HepG2 (cell line): Measurements from ENCODE around the gene SIGLECL1. TPM values are rescaled to one million over a fixed set of nuclear protein-coding genes. Genes with fewer than 3 reads are reported as not detected.

Source experiments
- ATAC-seq: fragments of 200-7000 bp; cut with Tn5 transposase; 3 replicates; pipeline ENCODE4 v1.9.1; 2020; ENCODE audit warnings: mild to moderate bottlenecking, moderate library complexity
- BruUV-seq: library from RNA; stranded (reverse); fragments of 400-500 nt; replicated peaks from 2 replicates; lab custom pipeline; 2021; lab: Mats Ljungman, UMichigan
- CTCF ChIA-PET: fragments of 300-600 bp; formaldehyde crosslinking; extraction: SDS; loops from one replicate; lab custom pipeline; 2021; ENCODE audit warnings: low total read pairs, inconsistent platforms, low intra/inter-chr PET ratio; lab: Yijun Ruan, JAX
- POLR2A ChIA-PET: fragments of 350-600 bp; sonication (Branson Sonifier 250); formaldehyde crosslinking; loops from one replicate; lab custom pipeline; 2020; ENCODE audit warnings: antibody characterized with exemption, inconsistent platforms; lab: Yijun Ruan, JAX
- DNase-seq: peaks from one replicate; pipeline ENCODE4 v3.0.0-alpha.2; 2015; ENCODE audit warnings: low spot score
- FAIRE-seq: peaks from 3 replicates; lab custom pipeline; 2011; peaks lifted over from hg19 to GRCh38; lab: Jason Lieb, UNC
- H2AFZ ChIP-seq: one replicate; pipeline ENCODE4 v1.6.1; 2011; ENCODE audit warnings: low read length, inconsistent platforms
- H3K27ac ChIP-seq: fragments of 300-600 bp; 3 replicates; pipeline ENCODE4 v1.8.0; 2011; ENCODE audit warnings: mixed run types, mild to moderate bottlenecking, mixed read lengths, low read length, inconsistent platforms; ENCODE audit not compliant: insufficient read depth; ENCODE audit errors: extremely low read length
- H3K27me3 ChIP-seq, 2 experiments: fragments of 200-600 bp in 1 of 2; 2 replicates in 1 of 2; 3 replicates in 1 of 2; pipeline versions ENCODE4 v1.6.0 to v1.8.0; 2011; ENCODE audit warnings: low read length in 2 of 2, mild to moderate bottlenecking in 2 of 2, moderate library complexity in 2 of 2, inconsistent platforms in 1 of 2; ENCODE audit not compliant: insufficient read depth in 2 of 2, control insufficient read depth in 1 of 2
- H3K36me3 ChIP-seq, 2 experiments: fragments of 200-600 bp in 1 of 2; replicated peaks in 1 of 2; 2 replicates in 1 of 2; 3 replicates in 1 of 2; pipeline versions ENCODE4 v1.5.1 to v1.8.0; 2011; ENCODE audit warnings: low read length in 2 of 2, inconsistent platforms in 1 of 2; ENCODE audit not compliant: insufficient read depth in 2 of 2, control insufficient read depth in 1 of 2
- H3K4me1 ChIP-seq: 2 replicates; pipeline ENCODE4 v1.5.1; 2012; ENCODE audit warnings: low read length, inconsistent platforms; ENCODE audit not compliant: insufficient read depth
- H3K4me2 ChIP-seq: 2 replicates; pipeline ENCODE4 v1.6.0; 2011; ENCODE audit warnings: low read depth, low read length, inconsistent platforms
- H3K4me3 ChIP-seq, 3 experiments: fragments of 200-600 bp in 1 of 3; sonication (generic), shearing (Covaris generic) in 1 of 3; replicated peaks in 1 of 3; 2 replicates each; pipeline ENCODE4 v1.5.1; 2011 to 2016; ENCODE audit warnings: low read length in 3 of 3, inconsistent platforms in 2 of 3, low read depth in 2 of 3, mild to moderate bottlenecking in 2 of 3, control low read depth in 1 of 3, mixed read lengths in 1 of 3; ENCODE audit not compliant: insufficient read depth in 1 of 3
- H3K79me2 ChIP-seq: one replicate; pipeline ENCODE4 v1.6.1; 2011; ENCODE audit warnings: low read length, inconsistent platforms; ENCODE audit not compliant: insufficient read depth
- H3K9ac ChIP-seq: 2 replicates; pipeline ENCODE4 v1.6.0; 2011; ENCODE audit warnings: mild to moderate bottlenecking, low read depth, low read length, inconsistent platforms; ENCODE audit not compliant: insufficient read depth
- H3K9me3 ChIP-seq: 2 replicates; pipeline ENCODE4 v1.5.1; 2012; ENCODE audit warnings: mild to moderate bottlenecking, low read length
- H4K20me1 ChIP-seq: 2 replicates; pipeline ENCODE4 v1.6.0; 2011; ENCODE audit warnings: inconsistent platforms, mild to moderate bottlenecking, low read length, moderate library complexity; ENCODE audit not compliant: insufficient read depth
- KDM5B ChIP-seq: sonication (generic); formaldehyde crosslinking; IDR thresholded peaks from 2 replicates; pipeline ENCODE4 v1.4.0; 2020; ENCODE audit warnings: missing genetic modification reagents, mild to moderate bottlenecking, borderline replicate concordance
- NFKBIZ ChIP-seq: IDR thresholded peaks from 2 replicates; pipeline ENCODE4 v1.6.1; 2018; ENCODE audit warnings: missing genetic modification reagents, missing compliant biosample characterization
- ZNF552 ChIP-seq: sonication (generic); formaldehyde crosslinking; IDR thresholded peaks from 2 replicates; pipeline ENCODE4 v1.9.0; 2022; ENCODE audit warnings: missing genetic modification reagents, mild to moderate bottlenecking, borderline replicate concordance
- WGBS: methylation state at CpG from one replicate; pipeline ENCODE4 v1.1.6; 2017; ENCODE audit warnings: low lambda C conversion rate; 5-methylcytosine and 5-hydroxymethylcytosine counted together
- in situ Hi-C: cut with HindIII; loops from 2 replicates; pipeline ENCODE4 v1.10.0; 2017; ENCODE audit warnings: low pct_unique_long_range_greater_than_20kb; ENCODE audit not compliant: extremely low pct_ligation_motif_present
- intact Hi-C: fragments of 100-400 bp; cut with micrococcal nuclease; formaldehyde crosslinking; loops from one replicate; pipeline ENCODE4 v1.10.0; 2022; ENCODE audit not compliant: unreplicated experiment
- polyA plus RNA-seq, 8 experiments: library from polyadenylated mRNA; depleted of rRNA in 3 of 8; stranded (reverse) in 7 of 8; unstranded in 1 of 8; fragments of >200 nt; fragmentation: Illumina TruSeq in 4 of 8; extraction: Trizol in 4 of 8; gene quantifications; 2 replicates each; pipeline versions ENCODE4 v1.2.1 to v1.2.3, GENCODE V29; 2011 to 2016; ENCODE audit warnings: low read depth in 4 of 8, missing spikeins in 1 of 8, mixed read lengths in 1 of 8; ENCODE audit not compliant: insufficient read depth in 1 of 8
- total RNA-seq, 5 experiments: library from RNA; depleted of rRNA; stranded (reverse); fragments of >200 nt; fragmentation: Illumina TruSeq; extraction: Trizol; gene quantifications; 2 replicates each; pipeline ENCODE4 v1.2.3, GENCODE V29; 2016; ENCODE audit warnings: low read depth in 1 of 5
- TF ChIP-seq, protein P1 (sequence below): sonication (generic); formaldehyde crosslinking; IDR thresholded peaks from 2 replicates; pipeline ENCODE4 v1.5.0; 2020; ENCODE audit warnings: mild to moderate bottlenecking, missing genetic modification reagents
- TF ChIP-seq, protein P2 (sequence below): sonication (generic); formaldehyde crosslinking; IDR thresholded peaks from 2 replicates; pipeline ENCODE4 v1.8.1; 2023; ENCODE audit warnings: mild to moderate bottlenecking, missing genetic modification reagents

The SIGLECL1 gene
- total and polyA plus RNA-seq, 2 of the 13 experiments (the other 11 are each of a cell fraction or from before 2014, with no cell fraction given), result not detected

DNA sequence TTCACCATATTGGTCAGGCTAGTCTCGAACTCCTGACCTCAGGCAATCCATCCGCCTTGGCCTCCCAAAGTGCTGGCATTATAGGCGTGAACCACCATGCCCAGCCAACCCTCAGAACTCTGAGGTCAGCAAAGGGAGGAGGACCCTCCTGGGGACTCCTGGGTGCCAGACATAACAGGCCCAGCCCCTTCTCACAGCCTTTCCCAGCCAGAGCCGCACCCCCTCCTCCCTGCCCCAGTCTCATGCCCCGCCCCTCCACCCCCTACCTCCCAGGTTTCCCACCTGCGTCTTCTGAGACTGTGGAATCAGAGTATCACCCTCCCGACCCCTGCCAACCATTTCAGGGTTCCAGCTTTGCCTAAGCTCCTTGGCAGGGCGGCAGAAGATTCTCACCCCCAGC lies 65.8 kb downstream of the SIGLECL1 start:
- Histone ChIP-seq H3K4me3 (no peak overlapping the region), H3K4me2 (no peak overlapping the region), H2AFZ (no peak overlapping the region), H3K9ac (no peak overlapping the region), H3K36me3 (no peaks in the 10 kb centered on the region), H3K4me1 (peaks cover 18% of the 10 kb centered on the region), H3K27ac (no peak overlapping the region), H3K79me2 (no peaks in the 10 kb centered on the region), H4K20me1 (no peaks in the 10 kb centered on the region), H3K27me3 (peaks cover 0 to 12% of the 10 kb centered on the region in 2 experiments; a peak in 3 of 5 replicates), H3K9me3 (no peaks in the 10 kb centered on the region)
- DNase-seq (no peak), ATAC-seq (no peak), FAIRE-seq (no peak)
- ChIA-PET CTCF (no interaction called here), POLR2A (no interaction called here)
- no TSS peak for BruUV-seq
- intact Hi-C loops (no loop called here), in situ Hi-C loops (no loop called here)
- WGBS, result 26% methylated on average over 8 of the region's 8 CpGs
- TF ChIP-seq NFKBIZ, result no peak
- no peak for TF ChIP-seq ZNF552
- TF ChIP-seq, protein P1, sequence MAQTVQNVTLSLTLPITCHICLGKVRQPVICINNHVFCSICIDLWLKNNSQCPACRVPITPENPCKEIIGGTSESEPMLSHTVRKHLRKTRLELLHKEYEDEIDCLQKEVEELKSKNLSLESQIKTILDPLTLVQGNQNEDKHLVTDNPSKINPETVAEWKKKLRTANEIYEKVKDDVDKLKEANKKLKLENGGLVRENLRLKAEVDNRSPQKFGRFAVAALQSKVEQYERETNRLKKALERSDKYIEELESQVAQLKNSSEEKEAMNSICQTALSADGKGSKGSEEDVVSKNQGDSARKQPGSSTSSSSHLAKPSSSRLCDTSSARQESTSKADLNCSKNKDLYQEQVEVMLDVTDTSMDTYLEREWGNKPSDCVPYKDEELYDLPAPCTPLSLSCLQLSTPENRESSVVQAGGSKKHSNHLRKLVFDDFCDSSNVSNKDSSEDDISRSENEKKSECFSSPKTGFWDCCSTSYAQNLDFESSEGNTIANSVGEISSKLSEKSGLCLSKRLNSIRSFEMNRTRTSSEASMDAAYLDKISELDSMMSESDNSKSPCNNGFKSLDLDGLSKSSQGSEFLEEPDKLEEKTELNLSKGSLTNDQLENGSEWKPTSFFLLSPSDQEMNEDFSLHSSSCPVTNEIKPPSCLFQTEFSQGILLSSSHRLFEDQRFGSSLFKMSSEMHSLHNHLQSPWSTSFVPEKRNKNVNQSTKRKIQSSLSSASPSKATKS (CRISPR knock-in tag), result no peak
- TF ChIP-seq, protein P2, sequence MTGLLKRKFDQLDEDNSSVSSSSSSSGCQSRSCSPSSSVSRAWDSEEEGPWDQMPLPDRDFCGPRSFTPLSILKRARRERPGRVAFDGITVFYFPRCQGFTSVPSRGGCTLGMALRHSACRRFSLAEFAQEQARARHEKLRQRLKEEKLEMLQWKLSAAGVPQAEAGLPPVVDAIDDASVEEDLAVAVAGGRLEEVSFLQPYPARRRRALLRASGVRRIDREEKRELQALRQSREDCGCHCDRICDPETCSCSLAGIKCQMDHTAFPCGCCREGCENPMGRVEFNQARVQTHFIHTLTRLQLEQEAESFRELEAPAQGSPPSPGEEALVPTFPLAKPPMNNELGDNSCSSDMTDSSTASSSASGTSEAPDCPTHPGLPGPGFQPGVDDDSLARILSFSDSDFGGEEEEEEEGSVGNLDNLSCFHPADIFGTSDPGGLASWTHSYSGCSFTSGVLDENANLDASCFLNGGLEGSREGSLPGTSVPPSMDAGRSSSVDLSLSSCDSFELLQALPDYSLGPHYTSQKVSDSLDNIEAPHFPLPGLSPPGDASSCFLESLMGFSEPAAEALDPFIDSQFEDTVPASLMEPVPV (CRISPR knock-in tag), result no peak
- TF ChIP-seq KDM5B, result no peak
